HCT116 (cell line): Measurements from ENCODE around the gene PSRC1. TPM values are rescaled to one million over a fixed set of nuclear protein-coding genes. Genes with fewer than 3 reads are reported as not detected.

Experiments used
- ATAC-seq: fragments of 200-7000 bp; cut with Tn5 transposase; 2 replicates; pipeline ENCODE4 v1.9.1; 2020; ENCODE audit warnings: mild to moderate bottlenecking, moderate library complexity
- BruUV-seq: library from RNA; stranded (reverse); fragments of 400-500 nt; replicated peaks from 2 replicates; lab custom pipeline; 2021; lab: Mats Ljungman, UMichigan
- CTCF ChIA-PET: fragments of 300-600 bp; sonication (Branson Sonifier 250); formaldehyde crosslinking; loops from one replicate; lab custom pipeline; 2021; ENCODE audit warnings: antibody characterized with exemption; lab: Charles Lee
- POLR2A ChIA-PET: fragments of 300-600, 350-600 bp; sonication (Branson Sonifier 250); formaldehyde crosslinking; loops from one replicate; lab custom pipeline; 2021; ENCODE audit warnings: antibody characterized with exemption; lab: Charles Lee
- RAD21 ChIA-PET, 2 experiments: fragments of 300-600 bp; sonication (Branson Sonifier 250); formaldehyde crosslinking; loops; one replicate each; lab custom pipeline; 2023; ENCODE audit warnings: low total read pairs in 2 of 2; ENCODE audit not compliant: uncharacterized antibody in 2 of 2, unreplicated experiment in 2 of 2, low non-redundant PET in 1 of 2; lab: Charles Lee
- DNase-seq: peaks from one replicate; pipeline ENCODE4 v3.0.0-alpha.2; 2010; ENCODE audit warnings: low read depth, low spot score
- H2AFZ ChIP-seq: fragments of 200-600 bp; shearing (Covaris generic), sonication (generic); 2 replicates; pipeline ENCODE4 v1.6.1; 2017; ENCODE audit warnings: low read depth, mixed run types, mixed read lengths, antibody characterized with exemption, low read length; ENCODE audit not compliant: poor library complexity, severe bottlenecking
- H3K27ac ChIP-seq: 2 replicates; pipeline ENCODE4 v1.5.1; 2012; ENCODE audit warnings: low read depth, low read length
- H3K27me3 ChIP-seq: fragments of 200-600 bp; sonication (generic); 2 replicates; pipeline ENCODE4 v1.6.1; 2016; ENCODE audit warnings: mixed run types, low read length, mixed read lengths; ENCODE audit not compliant: insufficient read depth
- H3K36me3 ChIP-seq, 2 experiments: fragments of 200-500 bp in 1 of 2; fragments of 200-600 bp in 1 of 2; sonication (Bioruptor generic) in 1 of 2; sonication (generic) in 1 of 2; 2 replicates each; pipeline versions ENCODE4 v1.5.1 to v1.6.1; 2014 to 2016; ENCODE audit warnings: low read length in 2 of 2, inconsistent platforms in 1 of 2, mixed read lengths in 1 of 2, mixed run types in 1 of 2; ENCODE audit not compliant: insufficient read depth in 2 of 2, control insufficient read depth in 1 of 2
- H3K4me1 ChIP-seq, 2 experiments: fragments of 200-600 bp in 1 of 2; sonication (generic) in 1 of 2; 2 replicates each; pipeline versions ENCODE4 v1.5.1 to v1.6.1; 2012 to 2017; ENCODE audit warnings: low read length in 2 of 2, inconsistent platforms in 1 of 2, mild to moderate bottlenecking in 1 of 2, mixed read lengths in 1 of 2, mixed run types in 1 of 2, moderate library complexity in 1 of 2; ENCODE audit not compliant: insufficient read depth in 2 of 2, control insufficient read depth in 1 of 2
- H3K4me2 ChIP-seq: fragments of 200-600 bp; sonication (generic); 2 replicates; pipeline ENCODE4 v1.6.1; 2017; ENCODE audit warnings: mixed run types, low read length, mixed read lengths
- H3K4me3 ChIP-seq, 2 experiments: fragments of 200-600 bp in 1 of 2; sonication (generic) in 1 of 2; replicated peaks in 1 of 2; 2 replicates each; pipeline ENCODE4 v1.5.1; 2011 to 2016; ENCODE audit warnings: low read length in 2 of 2, control low read depth in 1 of 2, low read depth in 1 of 2, mild to moderate bottlenecking in 1 of 2, mixed read lengths in 1 of 2, mixed run types in 1 of 2
- H3K79me2 ChIP-seq: fragments of 200-600 bp; sonication (generic); 2 replicates; pipeline ENCODE4 v1.6.1; 2017; ENCODE audit warnings: mild to moderate bottlenecking, mixed run types, low read length, moderate library complexity, mixed read lengths; ENCODE audit not compliant: insufficient read depth
- H3K9ac ChIP-seq: fragments of 200-600 bp; sonication (generic); 2 replicates; pipeline ENCODE4 v1.6.1; 2016; ENCODE audit warnings: low read length, mixed read lengths
- H3K9me2 ChIP-seq: fragments of 200-600 bp; sonication (generic), shearing (Covaris generic); 2 replicates; pipeline ENCODE4 v1.6.1; 2017; ENCODE audit warnings: mixed run types, mild to moderate bottlenecking, moderate library complexity; ENCODE audit not compliant: insufficient read depth
- H3K9me3 ChIP-seq, 2 experiments: fragments of 200-500 bp in 1 of 2; fragments of 200-600 bp in 1 of 2; sonication (Bioruptor generic) in 1 of 2; sonication (generic) in 1 of 2; 2 replicates each; pipeline ENCODE4 v1.6.1; 2014 to 2017; ENCODE audit warnings: low read length in 2 of 2, mixed read lengths in 2 of 2, inconsistent platforms in 1 of 2, low read depth in 1 of 2, mild to moderate bottlenecking in 1 of 2, mixed run types in 1 of 2, moderate library complexity in 1 of 2; ENCODE audit not compliant: control insufficient read depth in 1 of 2, insufficient read depth in 1 of 2
- H4K20me1 ChIP-seq: fragments of 200-600 bp; sonication (generic), shearing (Covaris generic); 2 replicates; pipeline ENCODE4 v1.6.1; 2017; ENCODE audit warnings: mixed run types, mild to moderate bottlenecking, moderate library complexity; ENCODE audit not compliant: insufficient read depth
- CEBPB ChIP-seq: IDR thresholded peaks from 2 replicates; pipeline ENCODE4 v1.6.1; 2012; ENCODE audit warnings: low read depth
- ELF1 ChIP-seq: IDR thresholded peaks from 2 replicates; pipeline ENCODE4 v1.6.1; 2012; ENCODE audit warnings: low read depth, borderline replicate concordance
- EZH2 ChIP-seq: fragments of 200-600 bp; sonication (generic); IDR thresholded peaks from 2 replicates; pipeline ENCODE4 v1.6.1; 2017; ENCODE audit warnings: antibody characterized with exemption, mixed run types
- POLR2AphosphoS5 ChIP-seq: IDR thresholded peaks from 2 replicates; pipeline ENCODE4 v1.6.1; 2011; ENCODE audit warnings: mild to moderate bottlenecking, low read depth, low read length, moderate library complexity
- SP1 ChIP-seq: IDR thresholded peaks from 2 replicates; pipeline ENCODE4 v1.6.1; 2012; ENCODE audit warnings: low read depth
- YY1 ChIP-seq: IDR thresholded peaks from 2 replicates; pipeline ENCODE4 v1.6.1; 2011; ENCODE audit warnings: low read length, low read depth, moderate library complexity, mild to moderate bottlenecking; ENCODE audit not compliant: insufficient replicate concordance; ENCODE audit errors: extremely low read depth
- intact Hi-C: fragments of 100-400 bp; cut with micrococcal nuclease; formaldehyde crosslinking; loops from 2 replicates; pipeline ENCODE4 v1.10.0; 2022
- total RNA-seq: library from RNA; stranded (reverse); gene quantifications from one replicate; pipeline ENCODE4 v1.2.1, GENCODE V29; 2021; ENCODE audit not compliant: unreplicated experiment
- TF ChIP-seq, protein P1 (sequence below): IDR thresholded peaks from 2 replicates; pipeline ENCODE4 v1.6.1; 2012
- TF ChIP-seq, protein P2 (sequence below), 3 experiments: fragments of 200-600 bp in 1 of 3; sonication (generic) in 1 of 3; IDR thresholded peaks in 2 of 3; conservative IDR thresholded peaks in 1 of 3; 2 replicates each; pipeline ENCODE4 v1.5.1; 2012 to 2017; ENCODE audit warnings: low read depth in 2 of 3, low read length in 2 of 3, antibody characterized with exemption in 1 of 3, borderline replicate concordance in 1 of 3, control low read depth in 1 of 3, mild to moderate bottlenecking in 1 of 3, mixed read lengths in 1 of 3, mixed run types in 1 of 3, moderate library complexity in 1 of 3; ENCODE audit not compliant: insufficient read depth in 1 of 3

Gene PSRC1
- total RNA-seq, 1 experiment from 2014 or later = 44.8 TPM

DNA sequence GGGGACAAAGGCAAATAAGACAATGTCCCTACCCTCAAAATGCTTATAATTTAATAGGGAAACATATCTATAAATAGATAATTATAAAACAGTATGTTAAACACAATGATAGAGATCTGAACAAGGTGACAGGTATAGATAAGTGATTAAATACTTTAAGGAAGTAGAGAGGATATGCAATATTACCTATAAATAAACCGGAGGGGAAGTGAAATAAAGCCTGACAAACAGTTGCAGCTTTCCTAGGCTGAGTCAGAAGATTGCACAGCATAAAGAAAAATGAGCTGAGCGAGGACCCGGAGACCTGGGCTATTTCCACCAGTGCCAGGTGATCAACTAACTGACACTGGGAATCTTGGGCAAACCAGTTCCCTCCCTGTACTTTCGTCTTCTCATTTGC, 11.5 kb upstream of the PSRC1 start:
- Histone ChIP-seq H3K27me3 (peaks cover 4% of the 10 kb centered on the region; the same call in 1 of the 2 replicates), H3K27ac (no peak overlapping the region), H3K79me2 (no peaks in the 10 kb centered on the region), H3K9me3 (no peaks in the 10 kb centered on the region), H2AFZ (no peak overlapping the region), H3K4me3 (no peak overlapping the region), H3K4me1 (peaks cover 6 to 15% of the 10 kb centered on the region in 2 experiments; a peak in 3 of 4 replicates), H3K36me3 (no peaks in the 10 kb centered on the region), H4K20me1 (no peaks in the 10 kb centered on the region), H3K9me2 (no peaks in the 10 kb centered on the region), H3K4me2 (no peak overlapping the region), H3K9ac (no peak overlapping the region)
- CTCF ChIA-PET = no interaction called here
- RAD21 ChIA-PET = no interaction called here
- intact Hi-C loops = no loop called here
- BruUV-seq = no TSS peak
- no peak for ATAC-seq
- DNase-seq = no peak
- TF ChIP-seq, protein P1, sequence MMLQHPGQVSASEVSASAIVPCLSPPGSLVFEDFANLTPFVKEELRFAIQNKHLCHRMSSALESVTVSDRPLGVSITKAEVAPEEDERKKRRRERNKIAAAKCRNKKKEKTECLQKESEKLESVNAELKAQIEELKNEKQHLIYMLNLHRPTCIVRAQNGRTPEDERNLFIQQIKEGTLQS = no peak
- TF ChIP-seq ELF1 (no peak), CEBPB (no peak), EZH2 (no peak), YY1 (no peak), SP1 (no peak), POLR2AphosphoS5 (no peak)
- TF ChIP-seq, protein P2, sequence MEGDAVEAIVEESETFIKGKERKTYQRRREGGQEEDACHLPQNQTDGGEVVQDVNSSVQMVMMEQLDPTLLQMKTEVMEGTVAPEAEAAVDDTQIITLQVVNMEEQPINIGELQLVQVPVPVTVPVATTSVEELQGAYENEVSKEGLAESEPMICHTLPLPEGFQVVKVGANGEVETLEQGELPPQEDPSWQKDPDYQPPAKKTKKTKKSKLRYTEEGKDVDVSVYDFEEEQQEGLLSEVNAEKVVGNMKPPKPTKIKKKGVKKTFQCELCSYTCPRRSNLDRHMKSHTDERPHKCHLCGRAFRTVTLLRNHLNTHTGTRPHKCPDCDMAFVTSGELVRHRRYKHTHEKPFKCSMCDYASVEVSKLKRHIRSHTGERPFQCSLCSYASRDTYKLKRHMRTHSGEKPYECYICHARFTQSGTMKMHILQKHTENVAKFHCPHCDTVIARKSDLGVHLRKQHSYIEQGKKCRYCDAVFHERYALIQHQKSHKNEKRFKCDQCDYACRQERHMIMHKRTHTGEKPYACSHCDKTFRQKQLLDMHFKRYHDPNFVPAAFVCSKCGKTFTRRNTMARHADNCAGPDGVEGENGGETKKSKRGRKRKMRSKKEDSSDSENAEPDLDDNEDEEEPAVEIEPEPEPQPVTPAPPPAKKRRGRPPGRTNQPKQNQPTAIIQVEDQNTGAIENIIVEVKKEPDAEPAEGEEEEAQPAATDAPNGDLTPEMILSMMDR (IDR thresholded peaks at IDR 0.05 in 2 of 3, conservative IDR thresholded peaks at IDR 0.05 in 1 of 3; ENCODE audit: borderline replicate concordance in 1 of 3, insufficient read depth in 1 of 3, low read depth in 2 of 3, low read length in 2 of 3) = no peak
- POLR2A ChIA-PET = no interaction called here
